Neural progenitor cell (in vitro differentiated cells): ENCODE measurements around the gene CHST12. TPM values are rescaled to one million over a fixed set of nuclear protein-coding genes. Genes with fewer than 3 reads are reported as not detected.

Source experiments
- DNase-seq: peaks from one replicate; pipeline ENCODE4 v3.0.0-alpha.2; 2016; ENCODE audit warnings: low spot score
- H2AFZ ChIP-seq: fragments of 200-600 bp; sonication (generic); replicated peaks from 2 replicates; pipeline ENCODE4 v1.6.1; 2016; ENCODE audit warnings: antibody characterized with exemption
- H3F3A ChIP-seq: fragments of 200-600 bp; sonication (generic); 2 replicates; pipeline ENCODE4 v1.6.1; 2016; ENCODE audit warnings: antibody characterized with exemption, low read depth
- H3K27ac ChIP-seq: fragments of 200-600 bp; sonication (generic); 2 replicates; pipeline ENCODE4 v1.5.1; 2016; ENCODE audit warnings: mild to moderate bottlenecking
- H3K27me3 ChIP-seq: fragments of 200-600 bp; sonication (generic); 2 replicates; pipeline ENCODE4 v1.6.1; 2016; ENCODE audit warnings: mild to moderate bottlenecking, moderate library complexity
- H3K36me3 ChIP-seq: fragments of 200-600 bp; sonication (generic); 2 replicates; pipeline ENCODE4 v1.5.1; 2016
- H3K4me1 ChIP-seq: fragments of 200-600 bp; sonication (generic); 2 replicates; pipeline ENCODE4 v1.6.1; 2016; ENCODE audit warnings: mixed run types
- H3K4me2 ChIP-seq: fragments of 200-600 bp; sonication (generic); 2 replicates; pipeline ENCODE4 v1.6.1; 2016
- H3K4me3 ChIP-seq: fragments of 200-600 bp; sonication (generic); 2 replicates; pipeline ENCODE4 v1.5.1; 2016
- H3K79me2 ChIP-seq: fragments of 200-600 bp; sonication (generic); 2 replicates; pipeline ENCODE4 v1.6.1; 2016; ENCODE audit warnings: low read depth
- H3K9ac ChIP-seq: fragments of 200-600 bp; sonication (generic); 2 replicates; pipeline ENCODE4 v1.6.1; 2016
- H3K9me3 ChIP-seq: fragments of 200-600 bp; sonication (generic); 2 replicates; pipeline ENCODE4 v1.5.1; 2016; ENCODE audit warnings: low read depth
- H4K20me1 ChIP-seq: fragments of 200-600 bp; sonication (generic); 2 replicates; pipeline ENCODE4 v1.6.1; 2016; ENCODE audit warnings: low read depth
- H3K27ac Mint-ChIP-seq: 3 replicates; pipeline ENCODE4 v1.8.0; 2021; ENCODE audit warnings: mixed read lengths
- H3K27me3 Mint-ChIP-seq: 2 replicates; pipeline ENCODE4 v1.8.0; 2022; ENCODE audit warnings: low read depth, mild to moderate bottlenecking, inconsistent platforms, moderate library complexity, mixed read lengths; ENCODE audit not compliant: insufficient read depth
- H3K36me3 Mint-ChIP-seq: 3 replicates; pipeline ENCODE4 v1.8.0; 2021; ENCODE audit warnings: mixed read lengths
- H3K4me1 Mint-ChIP-seq: 3 replicates; pipeline ENCODE4 v1.8.0; 2021; ENCODE audit warnings: mixed read lengths
- H3K4me3 Mint-ChIP-seq: 3 replicates; pipeline ENCODE4 v1.8.0; 2021; ENCODE audit warnings: mild to moderate bottlenecking, moderate library complexity, mixed read lengths
- H3K9me3 Mint-ChIP-seq: 3 replicates; pipeline ENCODE4 v1.8.0; 2020; ENCODE audit warnings: mixed read lengths
- CTCF ChIP-seq: fragments of 200-600 bp; sonication (generic); IDR thresholded peaks from 2 replicates; pipeline ENCODE4 v1.5.1; 2017; ENCODE audit warnings: antibody characterized with exemption, mild to moderate bottlenecking
- EZH2 ChIP-seq: fragments of 200-600 bp; sonication (generic); IDR thresholded peaks from 2 replicates; pipeline ENCODE4 v1.6.1; 2017; ENCODE audit warnings: antibody characterized with exemption, mild to moderate bottlenecking, moderate library complexity
- EZH2phosphoT487 ChIP-seq: fragments of 200-600 bp; sonication (generic); IDR thresholded peaks from 2 replicates; pipeline ENCODE4 v1.6.1; 2017; ENCODE audit warnings: antibody characterized with exemption
- small RNA-seq: library from RNA; depleted of rRNA; stranded (forward); fragments of <200 nt; gene quantifications from one replicate; pipeline ENCODE3, GENCODE V24; 2015
- total RNA-seq: library from RNA; depleted of rRNA; stranded (reverse); fragments of >200 nt; gene quantifications from 2 replicates; pipeline ENCODE4 v1.2.3, GENCODE V29; 2015; ENCODE audit warnings: low replicate concordance

The CHST12 gene
- total RNA-seq, 1 donor from 2014 or later, result 0.43 TPM

- H3K27ac ChIP-seq, result peak overlapping the region; percentile 89
- H3K27me3 ChIP-seq, result no peaks in the 10 kb centered on the region
- no peak overlapping the region for H3K4me3 ChIP-seq
- H3K9me3 ChIP-seq, result no peaks in the 10 kb centered on the region
- Mint-ChIP-seq H3K36me3 (no peaks in the 10 kb centered on the region), H3K27ac (peak overlapping the region; percentile 94), H3K27me3 (peaks cover 23% of the 10 kb centered on the region), H3K4me1 (peaks cover 62% of the 10 kb centered on the region), H3K4me3 (peak overlapping the region; percentile 66), H3K9me3 (peaks cover 3% of the 10 kb centered on the region)
- H2AFZ ChIP-seq, result no peak overlapping the region
- TF ChIP-seq CTCF, result no peak
- no peak for TF ChIP-seq EZH2
- no peak for TF ChIP-seq EZH2phosphoT487
- H3K36me3 ChIP-seq, result no peaks in the 10 kb centered on the region
- H3F3A ChIP-seq, result peaks cover 64% of the 10 kb centered on the region
- no peaks in the 10 kb centered on the region for H3K79me2 ChIP-seq
- no peak for DNase-seq
- H3K4me1 ChIP-seq, result peaks cover 77% of the 10 kb centered on the region
- H3K4me2 ChIP-seq, result peak overlapping the region; percentile 70
- no peaks in the 10 kb centered on the region for H4K20me1 ChIP-seq
- no peak overlapping the region for H3K9ac ChIP-seq
Measured at GRCh38 chr7:2496375-2496774, 93.0 kb downstream of the CHST12 start.

GRCh38 chr7:2497065-2497464 lies 93.7 kb downstream of the CHST12 start:
- Histone ChIP-seq H3K27me3 (no peaks in the 10 kb centered on the region), H3K4me1 (peaks cover 81% of the 10 kb centered on the region), H3K79me2 (no peaks in the 10 kb centered on the region), H3K9me3 (no peaks in the 10 kb centered on the region), H3K27ac (peak overlapping the region; percentile 94), H2AFZ (no peak overlapping the region), H3K9ac (no peak overlapping the region), H3K4me3 (no peak overlapping the region), H3F3A (peaks cover 64% of the 10 kb centered on the region), H4K20me1 (no peaks in the 10 kb centered on the region), H3K4me2 (peak overlapping the region; percentile 64), H3K36me3 (no peaks in the 10 kb centered on the region)
- peaks cover 2% of the 10 kb centered on the region for H3K9me3 Mint-ChIP-seq
- peaks cover 66% of the 10 kb centered on the region for H3K4me1 Mint-ChIP-seq
- DNase-seq, result no peak
- H3K27me3 Mint-ChIP-seq, result peaks cover 22% of the 10 kb centered on the region
- H3K4me3 Mint-ChIP-seq, result peak overlapping the region; percentile 69
- H3K36me3 Mint-ChIP-seq, result no peaks in the 10 kb centered on the region
- TF ChIP-seq EZH2phosphoT487, result no peak
- no peak for TF ChIP-seq CTCF
- no peak for TF ChIP-seq EZH2
- H3K27ac Mint-ChIP-seq, result peak overlapping the region; percentile 94

GRCh38 chr7:2497500-2498336 lies 94.3 kb downstream of the CHST12 start:
- Histone ChIP-seq H2AFZ (no peak overlapping the region), H3K4me1 (peaks cover 81% of the 10 kb centered on the region)
- peak; percentile 78 for DNase-seq

More at GRCh38 chr7:2497500-2498336, 94.3 kb downstream of the CHST12 start:
- no peaks in the 10 kb centered on the region for H3K36me3 ChIP-seq
- H3K79me2 ChIP-seq, result no peaks in the 10 kb centered on the region
- H3K4me3 ChIP-seq, result no peak overlapping the region
- no peaks in the 10 kb centered on the region for H3K9me3 ChIP-seq
- no peaks in the 10 kb centered on the region for H4K20me1 ChIP-seq
- peaks cover 64% of the 10 kb centered on the region for H3K4me1 Mint-ChIP-seq
- peak overlapping the region; percentile 64 for H3K4me2 ChIP-seq
- H3K9ac ChIP-seq, result no peak overlapping the region
- peaks cover 21% of the 10 kb centered on the region for H3K27me3 Mint-ChIP-seq
- H3K4me3 Mint-ChIP-seq, result peak overlapping the region; percentile 69
- TF ChIP-seq EZH2phosphoT487, result no peak
- TF ChIP-seq EZH2, result no peak
- TF ChIP-seq CTCF, result no peak
- no peaks in the 10 kb centered on the region for H3K9me3 Mint-ChIP-seq
- no peaks in the 10 kb centered on the region for H3K27me3 ChIP-seq
- peak overlapping the region; percentile 94 for H3K27ac ChIP-seq
- no peaks in the 10 kb centered on the region for H3K36me3 Mint-ChIP-seq
- H3F3A ChIP-seq, result peaks cover 64% of the 10 kb centered on the region
- peak overlapping the region; percentile 94 for H3K27ac Mint-ChIP-seq

Small RNA genes within 50 kb of the gene (small RNA-seq; reads per million reads assigned to genes)
- gene AC004840.2, result not detected

Other genes with a start within 250 kb of the CHST12 start
- gene MAD1L1, start 170.7 kb upstream of the CHST12 start, total RNA-seq, result 23.7 and 46.6 TPM in 2 replicates
- 30.6 and 34.3 TPM in 2 replicates for gene MRM2, start 161.4 kb upstream of the CHST12 start, total RNA-seq
- gene NUDT1, start 161.4 kb upstream of the CHST12 start, total RNA-seq, result 29.6 and 63.9 TPM in 2 replicates
- 3.6 and 15.0 TPM in 2 replicates for gene SNX8, start 89.2 kb upstream of the CHST12 start, total RNA-seq
- 146 and 167 TPM in 2 replicates for gene EIF3B, start 48.8 kb upstream of the CHST12 start, total RNA-seq
- gene GRIFIN, start 72.8 kb downstream of the CHST12 start, total RNA-seq, result not detected in 2 replicates
- 58.0 and 177 TPM in 2 replicates for gene LFNG, start 116.2 kb downstream of the CHST12 start, total RNA-seq
- gene BRAT1, start 151.9 kb downstream of the CHST12 start, total RNA-seq, result 9.3 and 52.2 TPM in 2 replicates
- gene IQCE, start 155.4 kb downstream of the CHST12 start, total RNA-seq, result 4.6 and 10.1 TPM in 2 replicates
- gene TTYH3, start 228.4 kb downstream of the CHST12 start, total RNA-seq, result 13.2 and 60.0 TPM in 2 replicates